Common myeloid progenitor, CD34-positive (primary cell): ENCODE measurements around the gene ZNF276.
"Not testable (repeated sequence)": the region's sequence is repeated elsewhere in the genome, so short reads cannot be mapped to it uniquely, and the experiment has no call there.

Experiments
- CTCF ChIA-PET: fragments of 350-600 bp; sonication (Branson Sonifier 250); formaldehyde crosslinking; loops from one replicate; lab custom pipeline; 2021; ENCODE audit warnings: antibody characterized with exemption; lab: Charles Lee
- POLR2A ChIA-PET: fragments of 350-600 bp; sonication (Branson Sonifier 250); formaldehyde crosslinking; loops from one replicate; lab custom pipeline; 2021; ENCODE audit warnings: antibody characterized with exemption; lab: Charles Lee
- DNase-seq, 3 donors: peaks; one replicate each; pipeline versions ENCODE4 v3.0.0 to v3.0.0-alpha.2; 2013
- H3K27ac ChIP-seq, 2 experiments: 1 replicate in 1 of 2; 2 replicates in 1 of 2; pipeline ENCODE4 v1.7.0; 2013; ENCODE audit warnings: inconsistent platforms in 2 of 2, low read length in 2 of 2, mild to moderate bottlenecking in 2 of 2, low read depth in 1 of 2, moderate library complexity in 1 of 2; ENCODE audit not compliant: severe bottlenecking in 2 of 2, insufficient read depth in 1 of 2, poor library complexity in 1 of 2
- H3K27me3 ChIP-seq, 5 experiments: replicated peaks in 2 of 5; 1 replicate in 3 of 5; 2 replicates in 2 of 5; pipeline versions ENCODE4 v1.6.1 to v1.7.0; 2013; ENCODE audit warnings: low read length in 4 of 5, mild to moderate bottlenecking in 2 of 5, moderate library complexity in 2 of 5, inconsistent platforms in 1 of 5; ENCODE audit not compliant: insufficient read depth in 5 of 5, control insufficient read depth in 4 of 5
- H3K36me3 ChIP-seq, 4 experiments: 1 replicate in 2 of 4; 2 replicates in 2 of 4; pipeline versions ENCODE4 v1.6.1 to v1.7.0; 2013; ENCODE audit warnings: low read length in 3 of 4, control low read depth in 1 of 4, mild to moderate bottlenecking in 1 of 4; ENCODE audit not compliant: control insufficient read depth in 4 of 4, insufficient read depth in 4 of 4
- H3K4me1 ChIP-seq, 4 experiments: 1 replicate in 3 of 4; 2 replicates in 1 of 4; pipeline versions ENCODE4 v1.6.1 to v1.7.1; 2013; ENCODE audit warnings: low read length in 3 of 4, mild to moderate bottlenecking in 3 of 4, control low read depth in 1 of 4, inconsistent platforms in 1 of 4, moderate library complexity in 1 of 4; ENCODE audit not compliant: control insufficient read depth in 4 of 4, insufficient read depth in 4 of 4; ENCODE audit errors: control extremely low read depth in 1 of 4
- H3K4me3 ChIP-seq, 7 experiments: 1 replicate in 4 of 7; 2 replicates in 3 of 7; pipeline versions ENCODE4 v1.5.1 to v1.7.0; 2013; ENCODE audit warnings: mild to moderate bottlenecking in 7 of 7, low read length in 6 of 7, moderate library complexity in 6 of 7, inconsistent platforms in 2 of 7, low read depth in 2 of 7, control low read depth in 1 of 7; ENCODE audit not compliant: insufficient read depth in 4 of 7, control insufficient read depth in 1 of 7; ENCODE audit errors: extremely low read depth in 1 of 7
- H3K9me3 ChIP-seq, 5 experiments: 1 replicate in 4 of 5; 2 replicates in 1 of 5; pipeline versions ENCODE4 v1.6.1 to v1.7.1; 2013; ENCODE audit warnings: low read length in 4 of 5, mild to moderate bottlenecking in 2 of 5, inconsistent platforms in 1 of 5, low read depth in 1 of 5, moderate library complexity in 1 of 5; ENCODE audit not compliant: control insufficient read depth in 4 of 5, insufficient read depth in 2 of 5; ENCODE audit errors: control extremely low read depth in 1 of 5
- WGBS: methylation state at CpG from one replicate; pipeline ENCODE4 v1.1.5; 2013; ENCODE audit not compliant: insufficient coverage; 5-methylcytosine and 5-hydroxymethylcytosine counted together

Gene ZNF276

GRCh38 chr16:89696670-89697128 lies 24.6 kb upstream of the ZNF276 start:
- Histone ChIP-seq H3K36me3 (peaks cover 5 to 48% (median 30%) of the 10 kb centered on the region in 4 experiments), H3K27me3 (no peaks in the 10 kb centered on the region), H3K4me1 (peaks cover 2 to 30% (median 29%) of the 10 kb centered on the region in 4 experiments), H3K9me3 (no peaks in the 10 kb centered on the region), H3K4me3 (no peak overlapping the region), H3K27ac (no peak overlapping the region)
- DNase-seq, result peak in 2 of 3 donors; percentile 70 to 80
- CTCF ChIA-PET, result interaction anchor here (0.9 to 1.2 kb wide), 4 partner anchors 9 to 53 kb away, joined by 3 to 4 read pairs (median 3); no protein-coding TSS in a partner anchor
- 41% methylated on average over 18 of the region's 18 CpGs for WGBS
- POLR2A ChIA-PET, result no interaction called here

- no peaks in the 10 kb centered on the region for H3K27me3 ChIP-seq
- no peak overlapping the region for H3K27ac ChIP-seq
- ChIA-PET POLR2A (no interaction called here), CTCF (interaction anchor here (0.9 to 3.3 kb wide), 4 partner anchors 8 to 166 kb away, joined by 3 to 14 read pairs (median 3); partner anchors contain the start of gene CPNE7)
- 97% methylated on average over 18 of the region's 19 CpGs for WGBS
- peaks cover 2 to 33% (median 31%) of the 10 kb centered on the region in 4 experiments for H3K4me1 ChIP-seq
- peaks cover 5 to 43% (median 27%) of the 10 kb centered on the region in 4 experiments for H3K36me3 ChIP-seq
- DNase-seq, result no peak
- H3K9me3 ChIP-seq, result no peaks in the 10 kb centered on the region
- no peak overlapping the region for H3K4me3 ChIP-seq
Measured at GRCh38 chr16:89697161-89697615, 24.1 kb upstream of the ZNF276 start.

- Histone ChIP-seq H3K9me3 (no peaks in the 10 kb centered on the region), H3K27ac (no peak overlapping the region), H3K27me3 (no peaks in the 10 kb centered on the region), H3K36me3 (peaks cover 5 to 39% (median 23%) of the 10 kb centered on the region in 4 experiments), H3K4me1 (peaks cover 2 to 34% (median 33%) of the 10 kb centered on the region in 4 experiments), H3K4me3 (no peak overlapping the region)
- ChIA-PET POLR2A (no interaction called here), CTCF (interaction anchor here (0.6 to 4.4 kb wide), 7 partner anchors 12 to 283 kb away, joined by 3 to 31 read pairs (median 4); partner anchors contain the start of gene CPNE7)
- 96% methylated on average over 32 of the region's 32 CpGs for WGBS
- DNase-seq, result no peak
Measured at GRCh38 chr16:89697616-89698331, 23.6 kb upstream of the ZNF276 start.

GRCh38 chr16:89698717-89699116 lies 22.6 kb upstream of the ZNF276 start:
- WGBS, result 98% methylated on average over 14 of the region's 14 CpGs
- not testable (repeated sequence) for H3K27me3 ChIP-seq, DNase-seq, H3K27ac ChIP-seq, H3K4me3 ChIP-seq, H3K9me3 ChIP-seq
- CTCF ChIA-PET, result interaction anchor here (0.6 to 16.5 kb wide), 15 partner anchors 9 to 284 kb away, joined by 3 to 195 read pairs (median 6); no protein-coding TSS in a partner anchor
- Histone ChIP-seq H3K4me1 (peaks cover 2 to 34% (median 33%) of the 10 kb centered on the region in 4 experiments), H3K36me3 (peaks cover 3 to 30% (median 19%) of the 10 kb centered on the region in 4 experiments)
- POLR2A ChIA-PET, result interaction anchor here (1.1 kb wide), 1 partner anchor 24 kb away, joined by 3 read pairs; no protein-coding TSS in a partner anchor

- Histone ChIP-seq H3K36me3 (peaks cover 2 to 22% (median 14%) of the 10 kb centered on the region in 4 experiments), H3K4me3 (peak overlapping the region in 3 of 7 experiments; percentile 21 to 84 (median 72)), H3K4me1 (peaks cover 2 to 34% (median 33%) of the 10 kb centered on the region in 4 experiments)
- not testable (repeated sequence) for H3K27me3 ChIP-seq, DNase-seq, H3K27ac ChIP-seq, H3K9me3 ChIP-seq
- CTCF ChIA-PET, result interaction anchor here (0.6 to 16.5 kb wide), 28 partner anchors 9 to 164 kb away, joined by 3 to 195 read pairs (median 4); partner anchors contain the start of gene CDK10
- WGBS, result 79% methylated on average over 18 of the region's 18 CpGs
- POLR2A ChIA-PET, result interaction anchor here (0.6 to 1.2 kb wide), 3 partner anchors 15 to 42 kb away, joined by 3 to 4 read pairs (median 3); partner anchors contain the start of genes CHMP1A and SPATA33
Measured at GRCh38 chr16:89699629-89700099, 21.7 kb upstream of the ZNF276 start.

- peak; percentile 93 to 96 (median 95) for DNase-seq
- WGBS, result under 1% methylated on average over 30 of the region's 30 CpGs
- peaks cover 2 to 17% (median 10%) of the 10 kb centered on the region in 4 experiments for H3K36me3 ChIP-seq
- H3K9me3 ChIP-seq, result no peaks in the 10 kb centered on the region
- peak overlapping the region in 1 of 2 experiments; percentile 66 for H3K27ac ChIP-seq
- H3K27me3 ChIP-seq, result no peaks in the 10 kb centered on the region
- H3K4me3 ChIP-seq, result peak overlapping the region in 6 of 7 experiments; percentile 61 to 84 (median 72)
- ChIA-PET CTCF (interaction anchor here (0.6 to 16.5 kb wide), 29 partner anchors 9 to 163 kb away, joined by 3 to 195 read pairs (median 4); partner anchors contain the start of gene CDK10), POLR2A (interaction anchor here (0.6 to 1.2 kb wide), 5 partner anchors 15 to 918 kb away, joined by 3 to 4 read pairs (median 3); partner anchors contain the start of genes CHMP1A, SPATA33 and ZNF276)
- H3K4me1 ChIP-seq, result peaks cover 2 to 34% (median 33%) of the 10 kb centered on the region in 4 experiments
Measured at GRCh38 chr16:89700100-89700648, 21.2 kb upstream of the ZNF276 start.
